Uterus (tissue), 4 donors: ENCODE results near the gene PIGN. TPM values are rescaled to one million over a fixed set of nuclear protein-coding genes. Genes with fewer than 3 reads are reported as not detected.

ENCODE experiments used
- DNase-seq, 2 donors: peaks; one replicate each; pipeline ENCODE4 v3.0.0-alpha.2; 2019 to 2020
- H3K27ac ChIP-seq, 2 donors: fragments of 200-600 bp; sonication (generic); 1 replicate in 1 of 2; 2 replicates in 1 of 2; pipeline ENCODE4 v1.5.1; 2016 to 2018
- H3K27me3 ChIP-seq, 2 donors: fragments of 200-600 bp; sonication (generic); one replicate each; pipeline ENCODE4 v1.5.1; 2018 to 2019; ENCODE audit warnings: control low read depth in 1 of 2
- H3K36me3 ChIP-seq, 2 donors: fragments of 200-600 bp; sonication (generic); one replicate each; pipeline ENCODE4 v1.5.1; 2019; ENCODE audit warnings: control low read depth in 1 of 2
- H3K4me1 ChIP-seq, 2 donors: fragments of 200-600 bp; sonication (generic); one replicate each; pipeline ENCODE4 v1.5.1; 2018 to 2019; ENCODE audit warnings: control low read depth in 1 of 2
- H3K4me3 ChIP-seq, 2 donors: fragments of 200-600 bp; sonication (generic); 1 replicate in 1 of 2; 2 replicates in 1 of 2; pipeline ENCODE4 v1.5.1; 2018 to 2019; ENCODE audit warnings: mild to moderate bottlenecking in 1 of 2
- H3K9me3 ChIP-seq, 2 donors: fragments of 200-600 bp; sonication (generic); one replicate each; pipeline ENCODE4 v1.5.1; 2019; ENCODE audit warnings: control low read depth in 1 of 2
- CTCF ChIP-seq, 4 experiments: fragments of 200-600 bp in 2 of 4; fragments of 450-650 bp in 2 of 4; sonication (generic) in 2 of 4; IDR thresholded peaks; one replicate each; pipeline ENCODE4 v1.5.1; 2016 to 2019; ENCODE audit warnings: antibody characterized with exemption in 4 of 4, mild to moderate bottlenecking in 2 of 4, moderate library complexity in 1 of 4
- POLR2A ChIP-seq, 2 donors: fragments of 450-650 bp; IDR thresholded peaks; one replicate each; pipeline ENCODE4 v1.6.1; 2016; ENCODE audit warnings: antibody characterized with exemption in 2 of 2, mild to moderate bottlenecking in 1 of 2, moderate library complexity in 1 of 2
- intact Hi-C: fragments of 100-400 bp; cut with DNase I; formaldehyde crosslinking; loops from one replicate; pipeline ENCODE4 v1.15.1; 2023; ENCODE audit warnings: low total_unique reads
- total RNA-seq, 4 donors: library from RNA; depleted of rRNA in 3 of 4; stranded (reverse); fragments of >200 nt in 3 of 4; gene quantifications; one replicate each; pipeline versions ENCODE4 v1.1.0 to v1.2.4, GENCODE V29; 2014 to 2023
- donor health status: DM: yes; HTN: yes; CAD: no.

The PIGN gene
- total RNA-seq, 4 donors from 2014 or later = 11.5 to 86.7 (median 30.2) TPM

- no peaks in the 10 kb centered on the region for H3K4me1 ChIP-seq
- no peaks in the 10 kb centered on the region for H3K36me3 ChIP-seq
- intact Hi-C loops = no loop called here
- no peak overlapping the region for H3K4me3 ChIP-seq
- H3K9me3 ChIP-seq = no peaks in the 10 kb centered on the region
- no peak for DNase-seq
- no peaks in the 10 kb centered on the region for H3K27me3 ChIP-seq
- H3K27ac ChIP-seq = no peak overlapping the region
- TF ChIP-seq CTCF (IDR thresholded peaks at IDR 0.05) (no peak), POLR2A (IDR thresholded peaks at IDR 0.05) (no peak)
These were observed 89.2 kb downstream of the PIGN start for GRCh38 chr18:62097698-62098097.

- no peak overlapping the region for H3K4me3 ChIP-seq
- no peaks in the 10 kb centered on the region for H3K9me3 ChIP-seq
- no peak overlapping the region for H3K27ac ChIP-seq
- no peaks in the 10 kb centered on the region for H3K4me1 ChIP-seq
- intact Hi-C loops = no loop called here
- no peak for DNase-seq
- H3K36me3 ChIP-seq = no peaks in the 10 kb centered on the region
- no peaks in the 10 kb centered on the region for H3K27me3 ChIP-seq
- no peak for TF ChIP-seq POLR2A (IDR thresholded peaks at IDR 0.05)
These were observed 95.3 kb downstream of the PIGN start for GRCh38 chr18:62091487-62092120.

GRCh38 chr18:62089174-62089573 is 97.7 kb downstream of the PIGN start:
- H3K36me3 ChIP-seq = no peaks in the 10 kb centered on the region
- TF ChIP-seq POLR2A (IDR thresholded peaks at IDR 0.05) (no peak), CTCF (IDR thresholded peaks at IDR 0.05) (no peak)
- H3K27me3 ChIP-seq = no peaks in the 10 kb centered on the region
- H3K4me1 ChIP-seq = no peaks in the 10 kb centered on the region
- H3K27ac ChIP-seq = no peak overlapping the region
- no peak for DNase-seq
- H3K9me3 ChIP-seq = no peaks in the 10 kb centered on the region
- intact Hi-C loops = no loop called here
- no peak overlapping the region for H3K4me3 ChIP-seq

- Histone ChIP-seq H3K4me3 (no peak overlapping the region), H3K27me3 (no peaks in the 10 kb centered on the region), H3K4me1 (no peaks in the 10 kb centered on the region), H3K27ac (no peak overlapping the region), H3K36me3 (no peaks in the 10 kb centered on the region), H3K9me3 (no peaks in the 10 kb centered on the region)
- TF ChIP-seq POLR2A (IDR thresholded peaks at IDR 0.05) = no peak
- TF ChIP-seq CTCF (IDR thresholded peaks at IDR 0.05) = no peak
- DNase-seq = no peak
- intact Hi-C loops = no loop called here
These were observed 98.7 kb downstream of the PIGN start for GRCh38 chr18:62088156-62088555.

- Histone ChIP-seq H3K9me3 (no peaks in the 10 kb centered on the region), H3K36me3 (no peaks in the 10 kb centered on the region), H3K4me1 (no peaks in the 10 kb centered on the region), H3K27ac (no peak overlapping the region), H3K4me3 (no peak overlapping the region), H3K27me3 (no peaks in the 10 kb centered on the region)
- DNase-seq = no peak
- intact Hi-C loops = no loop called here
- no peak for TF ChIP-seq CTCF (IDR thresholded peaks at IDR 0.05)
- TF ChIP-seq POLR2A (IDR thresholded peaks at IDR 0.05) = no peak
These were observed 101.1 kb downstream of the PIGN start for GRCh38 chr18:62085756-62086155.
